Measurements from ENCODE around the gene DGKE.
A peak's percentile ranks its signal among the peaks of the same experiment; 100 is the strongest.

The DGKE gene

DNA sequence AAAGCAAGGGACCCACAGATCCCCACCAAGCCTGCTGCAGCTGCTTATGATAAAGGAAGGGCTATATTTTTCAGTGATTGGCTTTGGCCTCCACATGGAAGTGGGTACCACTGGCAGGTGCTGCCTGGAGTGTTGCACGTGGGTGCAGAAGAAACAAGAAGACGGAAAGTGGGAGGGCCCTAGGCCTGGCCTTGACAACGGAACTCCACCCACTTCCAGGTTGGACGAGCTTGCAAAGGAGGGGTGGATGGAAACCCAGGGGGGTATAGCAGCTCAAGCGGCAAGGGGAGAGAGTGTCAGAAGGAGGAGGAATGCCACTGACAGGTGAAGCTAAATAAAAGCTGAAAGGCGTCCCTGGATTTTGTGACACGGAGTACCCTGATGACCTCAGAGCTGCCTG, 59.6 kb downstream of the DGKE start:
- H3F3A ChIP-seq (ENCODE audit: insufficient read depth, low read length) = no peaks in the 10 kb centered on the region
- no peak overlapping the region for H2AFZ ChIP-seq (ENCODE audit: low read length)
- H3K27me3 ChIP-seq (ENCODE audit: insufficient read depth, low read length) = no peaks in the 10 kb centered on the region
- no peaks in the 10 kb centered on the region for H3K9me3 ChIP-seq (ENCODE audit: low read length)
- TF ChIP-seq EZH2 (IDR thresholded peaks at IDR 0.05; ENCODE audit: borderline replicate concordance, low read length) = no peak
- TF ChIP-seq, protein P1, sequence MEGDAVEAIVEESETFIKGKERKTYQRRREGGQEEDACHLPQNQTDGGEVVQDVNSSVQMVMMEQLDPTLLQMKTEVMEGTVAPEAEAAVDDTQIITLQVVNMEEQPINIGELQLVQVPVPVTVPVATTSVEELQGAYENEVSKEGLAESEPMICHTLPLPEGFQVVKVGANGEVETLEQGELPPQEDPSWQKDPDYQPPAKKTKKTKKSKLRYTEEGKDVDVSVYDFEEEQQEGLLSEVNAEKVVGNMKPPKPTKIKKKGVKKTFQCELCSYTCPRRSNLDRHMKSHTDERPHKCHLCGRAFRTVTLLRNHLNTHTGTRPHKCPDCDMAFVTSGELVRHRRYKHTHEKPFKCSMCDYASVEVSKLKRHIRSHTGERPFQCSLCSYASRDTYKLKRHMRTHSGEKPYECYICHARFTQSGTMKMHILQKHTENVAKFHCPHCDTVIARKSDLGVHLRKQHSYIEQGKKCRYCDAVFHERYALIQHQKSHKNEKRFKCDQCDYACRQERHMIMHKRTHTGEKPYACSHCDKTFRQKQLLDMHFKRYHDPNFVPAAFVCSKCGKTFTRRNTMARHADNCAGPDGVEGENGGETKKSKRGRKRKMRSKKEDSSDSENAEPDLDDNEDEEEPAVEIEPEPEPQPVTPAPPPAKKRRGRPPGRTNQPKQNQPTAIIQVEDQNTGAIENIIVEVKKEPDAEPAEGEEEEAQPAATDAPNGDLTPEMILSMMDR (IDR thresholded peaks at IDR 0.05; ENCODE audit: low read length) = no peak
- H3K4me2 ChIP-seq (ENCODE audit: low read length) = no peak overlapping the region
- no peak overlapping the region for H3K9ac ChIP-seq (ENCODE audit: low read length)
- H4K20me1 ChIP-seq (ENCODE audit: insufficient read depth, low read length) = no peaks in the 10 kb centered on the region
- H3K27ac ChIP-seq (ENCODE audit: low read depth, low read length, poor library complexity, severe bottlenecking) = no peak overlapping the region
- H3K9me2 ChIP-seq (ENCODE audit: low read depth, low read length) = no peaks in the 10 kb centered on the region
- no peak overlapping the region for H3K4me3 ChIP-seq (ENCODE audit: low read depth, low read length, poor library complexity, severe bottlenecking)
- peaks cover 87% of the 10 kb centered on the region for H3K36me3 ChIP-seq (ENCODE audit: insufficient read depth, low read length)
- no peaks in the 10 kb centered on the region for H3K79me2 ChIP-seq (ENCODE audit: insufficient read depth, low read length)
- H3K4me1 ChIP-seq (ENCODE audit: insufficient read depth, low read length, severe bottlenecking) = peaks cover 20% of the 10 kb centered on the region

DNA sequence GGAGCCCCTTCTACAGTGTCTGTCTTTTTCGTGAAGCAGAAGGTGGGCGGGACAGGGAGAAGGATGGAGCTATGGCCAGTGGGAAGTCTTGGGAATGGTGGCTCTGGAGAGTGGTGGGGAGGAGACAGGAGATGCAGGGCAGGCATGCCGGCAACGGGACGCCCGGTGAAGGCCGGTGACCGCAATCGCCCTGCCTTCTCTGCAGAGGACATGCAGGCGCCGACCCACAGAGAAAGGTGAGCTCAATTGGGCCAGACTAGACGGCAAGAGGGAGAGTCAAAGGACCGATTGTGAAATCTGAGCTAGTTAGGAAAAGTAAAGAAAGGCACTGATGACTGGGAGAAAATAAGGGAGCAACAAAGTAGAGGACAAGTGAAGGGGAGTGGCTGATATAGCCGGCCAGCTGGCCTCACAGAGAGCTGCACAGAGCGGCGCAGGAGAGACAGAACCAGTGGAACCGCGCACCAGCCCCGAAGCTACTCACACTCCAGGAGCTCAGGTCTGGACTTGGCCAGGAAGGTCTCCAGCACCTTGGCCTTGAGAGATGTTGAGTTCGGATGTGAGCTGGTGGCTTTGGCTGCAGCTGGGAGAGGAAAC, 61.0 kb downstream of the DGKE start:
- Histone ChIP-seq H3K9me3 (ENCODE audit: low read length) (no peaks in the 10 kb centered on the region), H3K79me2 (ENCODE audit: insufficient read depth, low read length) (no peaks in the 10 kb centered on the region), H3K9ac (ENCODE audit: low read length) (no peak overlapping the region), H3K27ac (ENCODE audit: low read depth, low read length, poor library complexity, severe bottlenecking) (no peak overlapping the region), H3K4me2 (ENCODE audit: low read length) (no peak overlapping the region), H2AFZ (ENCODE audit: low read length) (no peak overlapping the region), H3F3A (ENCODE audit: insufficient read depth, low read length) (no peaks in the 10 kb centered on the region), H3K4me1 (ENCODE audit: insufficient read depth, low read length, severe bottlenecking) (peaks cover 20% of the 10 kb centered on the region), H4K20me1 (ENCODE audit: insufficient read depth, low read length) (no peaks in the 10 kb centered on the region), H3K36me3 (ENCODE audit: insufficient read depth, low read length) (peaks cover 84% of the 10 kb centered on the region), H3K9me2 (ENCODE audit: low read depth, low read length) (no peaks in the 10 kb centered on the region), H3K4me3 (ENCODE audit: low read depth, low read length, poor library complexity, severe bottlenecking) (no peak overlapping the region), H3K27me3 (ENCODE audit: insufficient read depth, low read length) (no peaks in the 10 kb centered on the region)
- TF ChIP-seq EZH2 (IDR thresholded peaks at IDR 0.05; ENCODE audit: borderline replicate concordance, low read length) = no peak
- TF ChIP-seq, protein P1 (IDR thresholded peaks at IDR 0.05; ENCODE audit: low read length) = no peak

DNA sequence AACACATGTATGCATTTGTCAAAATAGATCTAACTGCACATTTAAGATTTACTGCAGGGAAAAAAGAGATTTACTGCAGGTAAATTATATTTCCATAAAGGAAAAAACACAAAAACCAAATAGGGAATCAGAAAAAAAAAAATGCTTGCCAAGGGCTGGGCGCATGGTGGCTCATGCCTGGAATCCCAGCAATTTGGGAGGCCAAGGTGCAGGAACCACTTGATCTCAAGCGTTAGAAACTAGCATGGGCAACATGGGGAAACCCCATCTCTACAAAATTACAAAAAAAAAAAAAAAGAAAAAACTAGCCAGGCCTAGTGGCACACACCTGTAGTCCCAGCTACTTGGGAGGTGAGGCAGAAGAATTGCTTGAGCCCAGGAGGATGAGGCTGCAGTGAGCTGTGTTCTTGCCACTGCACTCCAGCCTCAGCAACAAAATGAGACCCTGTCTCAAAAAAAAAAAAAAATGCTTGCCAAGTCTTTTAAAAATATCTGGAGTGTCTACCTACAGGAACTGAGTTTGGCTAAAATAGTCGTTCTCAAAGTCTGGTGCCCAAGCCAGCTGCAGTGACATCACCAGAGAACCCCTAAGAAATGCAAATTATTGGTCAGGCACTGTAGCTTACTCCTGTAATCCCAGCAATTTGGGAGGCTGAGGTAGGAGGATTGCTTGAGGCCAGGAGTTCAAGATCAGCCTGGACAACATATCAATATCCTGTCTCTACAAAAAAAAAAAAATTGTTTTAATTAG, 62.4 kb downstream of the DGKE start:
- H3K4me1 ChIP-seq (ENCODE audit: insufficient read depth, low read length, severe bottlenecking) = peaks cover 20% of the 10 kb centered on the region
- H3K9ac ChIP-seq (ENCODE audit: low read length) = no peak overlapping the region
- no peak overlapping the region for H3K4me3 ChIP-seq (ENCODE audit: low read depth, low read length, poor library complexity, severe bottlenecking)
- no peak overlapping the region for H2AFZ ChIP-seq (ENCODE audit: low read length)
- H4K20me1 ChIP-seq (ENCODE audit: insufficient read depth, low read length) = no peaks in the 10 kb centered on the region
- H3F3A ChIP-seq (ENCODE audit: insufficient read depth, low read length) = no peaks in the 10 kb centered on the region
- H3K9me2 ChIP-seq (ENCODE audit: low read depth, low read length) = no peaks in the 10 kb centered on the region
- no peaks in the 10 kb centered on the region for H3K79me2 ChIP-seq (ENCODE audit: insufficient read depth, low read length)
- no peak overlapping the region for H3K4me2 ChIP-seq (ENCODE audit: low read length)
- no peaks in the 10 kb centered on the region for H3K9me3 ChIP-seq (ENCODE audit: low read length)
- H3K27ac ChIP-seq (ENCODE audit: low read depth, low read length, poor library complexity, severe bottlenecking) = peak overlapping the region; percentile 22
- no peaks in the 10 kb centered on the region for H3K27me3 ChIP-seq (ENCODE audit: insufficient read depth, low read length)
- TF ChIP-seq, protein P1 (IDR thresholded peaks at IDR 0.05; ENCODE audit: low read length) = no peak
- no peak for TF ChIP-seq EZH2 (IDR thresholded peaks at IDR 0.05; ENCODE audit: borderline replicate concordance, low read length)
- peaks cover 84% of the 10 kb centered on the region for H3K36me3 ChIP-seq (ENCODE audit: insufficient read depth, low read length)

Measured in OCI-LY1 (cell line).